Measurements from ENCODE around the gene SPECC1L. TPM values are rescaled to one million over a fixed set of nuclear protein-coding genes. Genes with fewer than 3 reads are reported as not detected.
A peak's percentile ranks its signal among the peaks of the same experiment; 100 is the strongest.

Gene SPECC1L
- total RNA-seq, 2 donors from 2014 or later = 32.7 to 38.9 TPM

- DNase-seq (ENCODE audit: low spot score in 2 of 2) = no peak
- Mint-ChIP-seq H3K36me3 (peaks cover 0 to under 1% of the 10 kb centered on the region in 2 donors), H3K27ac (peak overlapping the region; percentile 67 to 94), H3K9me3 (no peaks in the 10 kb centered on the region)
- ATAC-seq = no peak
Measured at GRCh38 chr22:24406322-24407277, 136.0 kb downstream of the SPECC1L start.

DNA sequence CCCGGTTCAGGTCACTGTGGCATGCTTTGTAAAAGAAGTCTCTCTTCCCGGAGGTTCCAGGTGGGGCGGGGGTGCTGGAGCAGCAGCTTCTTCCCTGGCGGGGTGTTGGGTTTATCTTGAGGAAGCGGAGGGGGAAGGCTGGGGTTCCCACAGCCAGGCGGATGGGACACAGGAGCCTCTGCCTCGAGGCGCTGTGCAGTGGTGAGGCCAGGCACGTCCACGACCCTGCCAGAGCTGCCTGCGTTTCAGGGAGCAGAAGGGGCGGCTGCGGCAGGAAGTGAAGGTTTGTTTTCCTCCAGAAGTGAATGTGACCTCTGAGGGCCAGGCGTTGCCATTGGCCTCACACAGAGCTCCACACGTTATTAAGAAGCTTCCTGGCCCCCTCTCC, 136.6 kb downstream of the SPECC1L start:
- H3K9me3 Mint-ChIP-seq = no peaks in the 10 kb centered on the region
- no peaks in the 10 kb centered on the region for H3K36me3 Mint-ChIP-seq
- peak in 1 of 2 donors; percentile 37 for ATAC-seq

DNA sequence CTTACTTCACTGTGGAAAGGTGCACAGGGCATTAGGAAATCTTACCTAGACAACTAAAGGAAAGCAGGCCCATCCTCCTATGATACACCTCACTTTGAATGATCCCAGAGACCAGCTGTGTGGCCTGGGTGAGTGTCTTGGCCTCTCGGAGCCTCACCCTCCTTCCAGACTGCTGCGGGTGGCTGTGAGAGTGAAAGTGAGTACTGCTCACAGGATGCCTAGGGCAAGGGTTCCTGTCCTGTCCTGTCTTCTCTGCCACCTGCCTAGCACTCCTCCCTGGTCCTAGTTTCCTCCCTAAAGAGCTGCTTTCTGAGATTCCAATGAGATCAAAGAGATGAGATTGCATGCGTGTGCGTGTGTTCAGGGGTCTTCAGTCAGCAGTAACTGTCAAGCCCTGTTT, 137.3 kb downstream of the SPECC1L start:
- H3K36me3 Mint-ChIP-seq = no peaks in the 10 kb centered on the region
- peak in 1 of 2 donors; percentile 48 for ATAC-seq
- no peaks in the 10 kb centered on the region for H3K9me3 Mint-ChIP-seq
- peak overlapping the region; percentile 34 to 79 for H3K27ac Mint-ChIP-seq
- no peak for DNase-seq (ENCODE audit: low spot score in 2 of 2)

More for the DNA sequence above, 136.6 kb downstream of the SPECC1L start:
- DNase-seq (ENCODE audit: low spot score in 2 of 2) = no peak
- peak overlapping the region; percentile 67 to 94 for H3K27ac Mint-ChIP-seq

DNA sequence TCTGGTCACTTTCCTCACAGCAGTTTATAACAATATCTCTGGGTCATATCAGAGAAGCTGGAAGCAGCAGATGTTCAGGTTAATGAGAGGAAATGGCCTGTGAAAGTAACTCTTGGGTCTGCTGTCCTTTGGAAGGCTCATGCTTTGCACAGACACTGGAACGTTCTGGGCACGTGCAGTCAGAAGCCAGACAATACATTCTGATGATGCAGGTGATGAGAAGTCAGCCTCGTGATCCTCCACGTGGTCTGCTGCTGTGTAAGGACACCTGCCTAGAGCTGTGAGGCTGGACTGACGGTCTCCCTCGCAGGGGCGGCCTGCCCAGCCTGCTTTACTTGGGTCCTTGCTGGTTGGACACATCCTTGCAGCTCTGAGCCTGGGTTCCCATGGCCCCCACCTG, 138.0 kb downstream of the SPECC1L start:
- no peak for ATAC-seq
- H3K9me3 Mint-ChIP-seq = no peaks in the 10 kb centered on the region
- DNase-seq (ENCODE audit: low spot score in 2 of 2) = no peak
- no peak overlapping the region for H3K27ac Mint-ChIP-seq
- H3K36me3 Mint-ChIP-seq = no peaks in the 10 kb centered on the region

DNA sequence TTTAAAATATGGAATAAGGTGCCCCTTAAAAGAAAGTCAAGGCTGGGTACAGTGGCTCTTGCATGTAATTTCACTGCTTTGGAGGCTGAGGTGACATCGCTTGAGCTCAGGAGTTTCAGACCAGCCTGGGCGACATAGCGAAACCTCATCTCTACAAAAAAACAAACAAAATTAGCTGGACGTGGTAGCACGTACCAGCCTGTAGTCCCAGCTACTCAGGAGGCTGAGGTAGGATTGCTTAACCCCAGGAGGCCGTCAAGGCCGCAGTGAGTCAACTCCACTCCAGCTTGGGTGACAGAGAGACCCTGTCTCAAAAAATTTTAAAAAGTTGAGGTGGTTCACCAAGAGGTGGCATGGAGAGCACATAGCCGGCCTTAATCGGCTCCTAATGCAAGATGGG, 139.1 kb downstream of the SPECC1L start:
- no peak for ATAC-seq
- Mint-ChIP-seq H3K9me3 (no peaks in the 10 kb centered on the region), H3K36me3 (no peaks in the 10 kb centered on the region), H3K27ac (no peak overlapping the region)
- DNase-seq (ENCODE audit: low spot score in 2 of 2) = no peak

DNA sequence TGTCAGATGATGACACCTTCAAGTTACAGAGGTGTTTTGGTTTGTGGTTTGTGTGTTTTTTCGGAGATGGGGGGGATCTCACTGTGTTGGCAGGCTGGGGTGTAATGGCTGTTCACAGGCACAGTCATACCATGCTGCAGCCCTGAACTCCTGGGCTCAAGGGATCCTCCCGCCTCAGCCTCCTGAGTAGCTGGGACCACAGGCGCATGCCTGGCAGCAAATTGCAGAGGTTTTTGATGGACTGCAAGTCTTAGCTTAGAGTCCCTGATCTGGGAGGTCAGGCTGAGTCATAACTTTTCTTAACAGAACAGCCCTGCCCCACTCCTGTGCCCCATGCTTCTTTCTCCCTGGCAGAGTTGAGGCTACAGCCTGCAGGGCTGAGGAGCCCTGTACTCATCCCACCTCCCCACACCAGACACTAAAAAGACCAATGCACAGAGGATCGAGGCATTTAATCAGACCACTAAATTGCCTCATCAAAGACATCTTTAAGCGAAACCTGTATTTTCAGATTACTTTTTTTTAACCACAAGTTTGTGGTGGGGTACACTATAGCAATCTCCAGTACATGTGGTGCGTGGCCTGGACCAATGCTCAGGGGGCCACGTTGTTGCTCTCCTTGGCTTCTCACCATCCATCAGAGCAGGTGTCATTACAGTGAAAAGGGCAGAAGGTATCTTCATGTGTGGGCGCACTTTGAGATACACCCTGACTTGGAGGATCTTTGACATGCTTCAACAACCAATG, 139.7 kb downstream of the SPECC1L start:
- DNase-seq (ENCODE audit: low spot score in 2 of 2) = no peak
- peak; percentile 62 to 72 for ATAC-seq
- peak overlapping the region; percentile 7 to 19 for H3K27ac Mint-ChIP-seq
- no peaks in the 10 kb centered on the region for H3K36me3 Mint-ChIP-seq
- H3K9me3 Mint-ChIP-seq = no peaks in the 10 kb centered on the region

GRCh38 chr22:24411256-24412004, 140.8 kb downstream of the SPECC1L start:
- Mint-ChIP-seq H3K36me3 (no peaks in the 10 kb centered on the region), H3K27ac (no peak overlapping the region), H3K9me3 (no peaks in the 10 kb centered on the region)
- ATAC-seq (no peak), DNase-seq (ENCODE audit: low spot score in 2 of 2) (no peak)

- no peak for ATAC-seq
- H3K36me3 Mint-ChIP-seq = no peaks in the 10 kb centered on the region
- no peak for DNase-seq (ENCODE audit: low spot score in 2 of 2)
- H3K27ac Mint-ChIP-seq = no peak overlapping the region
- H3K9me3 Mint-ChIP-seq = no peaks in the 10 kb centered on the region
Measured at GRCh38 chr22:24412274-24412673, 141.6 kb downstream of the SPECC1L start.

DNA sequence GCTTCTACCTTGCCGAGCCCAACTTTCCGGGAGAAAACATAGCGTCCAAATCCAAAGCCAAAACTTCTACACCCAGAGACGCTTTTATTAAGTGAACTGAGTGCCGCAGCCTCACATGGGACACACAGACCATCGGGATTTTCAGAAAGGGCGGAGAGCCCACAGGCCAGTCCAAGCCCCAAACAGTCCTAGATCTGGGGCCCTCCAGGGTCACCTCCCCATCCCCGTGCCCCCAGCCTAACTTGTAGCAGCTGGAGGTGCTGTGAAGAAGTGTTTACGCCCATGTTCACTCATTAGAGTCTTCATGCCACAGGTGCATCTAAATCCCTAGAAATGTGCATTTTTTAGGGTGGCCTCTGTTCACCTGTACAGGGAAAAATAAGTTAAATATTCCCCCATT, 142.6 kb downstream of the SPECC1L start:
- no peak for ATAC-seq
- H3K27ac Mint-ChIP-seq = peak overlapping the region in 1 of 2 donors; percentile 40
- no peaks in the 10 kb centered on the region for H3K36me3 Mint-ChIP-seq
- DNase-seq (ENCODE audit: low spot score in 2 of 2) = no peak
- H3K9me3 Mint-ChIP-seq = no peaks in the 10 kb centered on the region

- H3K36me3 Mint-ChIP-seq = no peaks in the 10 kb centered on the region
- ATAC-seq (no peak), DNase-seq (ENCODE audit: low spot score in 2 of 2) (no peak)
- no peaks in the 10 kb centered on the region for H3K9me3 Mint-ChIP-seq
- H3K27ac Mint-ChIP-seq = peak overlapping the region in 1 of 2 donors; percentile 40
Measured at GRCh38 chr22:24413736-24414385, 143.2 kb downstream of the SPECC1L start.

DNA sequence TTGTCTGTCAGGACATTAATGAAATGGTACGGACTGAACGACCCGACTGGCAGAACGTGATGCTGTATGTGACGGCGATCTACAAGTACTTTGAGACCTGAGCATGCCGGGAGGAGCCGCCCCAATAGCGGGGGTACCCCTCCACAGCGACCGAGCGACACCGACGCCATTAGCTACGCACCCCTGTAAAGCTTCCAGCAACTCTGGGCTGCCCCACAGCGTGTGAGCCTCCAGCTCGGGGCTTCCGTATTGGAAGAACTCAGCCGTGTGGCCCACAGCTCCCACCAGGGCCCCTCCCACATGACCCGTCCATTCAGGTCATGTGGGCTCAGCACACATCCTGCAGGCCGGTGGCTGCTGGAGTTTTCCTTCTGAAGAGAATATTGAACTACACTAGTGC, 143.9 kb downstream of the SPECC1L start:
- DNase-seq (ENCODE audit: low spot score in 2 of 2) (no peak), ATAC-seq (no peak)
- Mint-ChIP-seq H3K36me3 (no peaks in the 10 kb centered on the region), H3K27ac (peak overlapping the region in 1 of 2 donors; percentile 3), H3K9me3 (no peaks in the 10 kb centered on the region)

DNA sequence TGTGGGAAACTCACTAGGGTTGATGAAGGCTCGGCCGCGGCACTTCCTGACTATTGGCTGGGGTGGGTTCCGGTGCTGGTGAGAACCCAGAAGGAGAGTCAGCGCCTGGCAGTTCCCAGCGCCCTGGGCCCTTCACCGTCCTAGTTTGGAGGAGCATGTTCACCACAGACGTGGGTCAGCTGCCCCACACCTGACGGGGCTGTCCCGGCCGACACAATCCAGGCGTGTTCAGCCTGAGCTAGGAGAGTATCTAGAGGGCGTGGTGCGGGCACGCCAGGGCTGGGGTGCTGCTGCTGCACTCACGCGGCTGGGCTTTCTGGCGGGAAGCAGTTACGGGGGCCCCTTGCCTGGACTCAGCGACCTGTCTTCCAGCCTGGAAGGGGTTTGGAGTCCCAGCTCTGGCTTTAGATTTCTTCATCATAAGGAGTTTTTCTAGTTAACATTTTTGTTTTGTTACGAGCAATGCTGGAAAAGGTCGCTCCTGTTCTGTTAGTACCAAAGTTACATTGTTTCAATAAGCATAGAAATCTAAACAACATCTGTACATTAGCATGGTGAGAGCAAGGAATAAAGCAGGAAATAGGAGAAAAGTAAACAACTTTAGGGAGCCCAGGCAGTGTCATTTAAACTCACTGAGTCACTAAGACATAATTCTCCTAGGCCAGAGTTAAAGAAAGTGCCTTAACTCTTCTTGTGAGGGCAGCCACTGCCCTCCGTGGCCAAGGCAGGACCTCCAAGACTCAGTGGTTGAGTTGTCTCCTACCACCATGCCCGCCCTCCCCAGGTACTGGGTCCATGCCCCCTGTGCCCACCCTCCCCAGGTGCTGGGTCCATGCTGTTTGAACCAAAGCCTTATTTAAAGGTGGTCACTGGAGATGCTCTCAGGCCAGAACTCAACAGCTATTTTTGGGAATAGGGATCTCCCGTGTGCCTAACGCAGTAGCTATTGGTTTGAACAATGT, 144.6 kb downstream of the SPECC1L start:
- ATAC-seq = no peak
- no peaks in the 10 kb centered on the region for H3K36me3 Mint-ChIP-seq

DNA sequence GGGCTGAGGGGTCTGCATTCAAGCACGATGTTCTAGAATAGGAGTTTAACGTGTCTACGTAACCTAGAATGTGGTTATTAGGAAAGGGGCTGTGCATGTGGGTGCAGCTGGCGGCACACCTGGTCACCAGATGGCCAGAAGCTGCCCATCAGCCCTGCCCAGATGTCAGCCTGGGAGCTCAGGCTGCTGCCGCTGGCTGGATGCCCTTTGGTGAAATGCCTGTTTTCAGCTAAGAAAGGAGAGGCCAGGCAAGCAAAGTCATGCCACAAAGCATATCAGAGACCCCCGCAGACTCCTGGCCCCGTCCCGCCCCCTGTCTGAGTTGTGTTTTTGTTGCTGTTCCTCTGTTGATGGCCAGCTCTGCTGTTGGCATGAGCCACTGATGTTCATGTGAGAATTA, 145.5 kb downstream of the SPECC1L start:
- no peak for ATAC-seq
- no peak overlapping the region for H3K27ac Mint-ChIP-seq
- no peaks in the 10 kb centered on the region for H3K9me3 Mint-ChIP-seq
- H3K36me3 Mint-ChIP-seq = no peaks in the 10 kb centered on the region
- DNase-seq (ENCODE audit: low spot score in 2 of 2) = no peak

More for the DNA sequence above, 144.6 kb downstream of the SPECC1L start:
- no peaks in the 10 kb centered on the region for H3K9me3 Mint-ChIP-seq
- peak overlapping the region in 1 of 2 donors; percentile 3 for H3K27ac Mint-ChIP-seq
- no peak for DNase-seq (ENCODE audit: low spot score in 2 of 2)

DNA sequence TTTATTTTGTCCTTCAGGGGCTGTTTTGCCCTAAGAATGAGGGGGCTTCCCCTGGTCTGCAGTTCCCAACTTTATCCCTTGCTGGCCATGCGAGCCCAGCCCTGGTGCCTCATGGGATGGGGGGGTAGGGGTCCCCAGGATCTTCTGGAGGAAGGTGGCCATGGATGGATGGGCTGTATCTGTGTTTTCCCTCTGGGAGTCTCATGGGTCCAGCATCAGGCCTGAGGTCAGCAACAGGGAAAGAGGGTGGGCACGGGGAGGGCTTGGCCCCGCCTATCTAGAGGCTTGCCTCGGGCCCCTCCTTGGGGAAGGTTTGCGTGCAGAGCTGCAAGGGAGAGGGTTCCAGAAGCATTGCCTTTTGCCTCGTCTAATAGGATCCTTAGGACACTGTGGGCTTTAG, 146.0 kb downstream of the SPECC1L start:
- Mint-ChIP-seq H3K36me3 (no peaks in the 10 kb centered on the region), H3K27ac (no peak overlapping the region), H3K9me3 (no peaks in the 10 kb centered on the region)
- DNase-seq (ENCODE audit: low spot score in 2 of 2) (no peak), ATAC-seq (no peak)

DNA sequence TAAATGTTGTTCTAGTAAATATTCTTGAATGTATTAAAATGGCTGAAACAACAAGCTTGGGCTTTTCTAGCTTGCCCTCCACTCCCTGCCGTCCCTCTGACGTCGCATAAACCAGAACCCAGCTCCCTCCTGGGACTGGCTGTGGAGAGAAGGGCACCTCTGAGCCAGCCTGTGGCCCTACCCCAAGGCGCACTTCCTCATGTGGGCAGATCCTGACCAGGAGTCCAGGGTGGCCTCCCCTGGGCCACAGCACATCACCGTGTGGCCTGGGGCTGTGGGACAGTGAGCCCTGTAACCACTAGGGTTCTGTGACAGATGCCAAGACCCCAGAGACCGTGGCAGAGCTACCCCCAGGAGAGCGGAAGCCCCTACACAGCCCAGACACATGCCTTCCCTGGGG, 146.6 kb downstream of the SPECC1L start:
- Mint-ChIP-seq H3K9me3 (no peaks in the 10 kb centered on the region), H3K36me3 (no peaks in the 10 kb centered on the region), H3K27ac (no peak overlapping the region)
- DNase-seq (ENCODE audit: low spot score in 2 of 2) = no peak
- ATAC-seq = no peak

Data from activated naive CD4-positive, alpha-beta T cell treated with anti-CD3 and anti-CD28 coated beads, Interleukin-2, amount 50 U/mL, for 72 hours (primary cell).